ENCODE measurements around the gene DGKZ. TPM values are rescaled to one million over a fixed set of nuclear protein-coding genes. Genes with fewer than 3 reads are reported as not detected.

DGKZ gene
- total and polyA plus RNA-seq, 5 experiments from 2014 or later, result 47.1 to 243 (median 71.0) TPM

GRCh38 chr11:46307785-46308341, 39.4 kb upstream of the DGKZ start:
- DNase-seq (no peak), ATAC-seq (peak; percentile 15 to 43)
- H3K4me3 Mint-ChIP-seq, result no peak overlapping the region
- H3K36me3 Mint-ChIP-seq, result no peaks in the 10 kb centered on the region
- peaks cover 6 to 21% (median 14%) of the 10 kb centered on the region in 4 donors for H3K4me1 Mint-ChIP-seq
- peaks cover 0 to 2% (median 0%) of the 10 kb centered on the region in 5 donors for H3K27me3 Mint-ChIP-seq
- no peak overlapping the region for H3K27ac Mint-ChIP-seq
- POLR2A ChIA-PET, result interaction anchor here (0.6 to 1.7 kb wide), 4 partner anchors 12 to 533 kb away, joined by 3 to 8 read pairs (median 3); no protein-coding TSS in a partner anchor
- no peaks in the 10 kb centered on the region for H3K9me3 Mint-ChIP-seq

- H3K9me3 Mint-ChIP-seq, result no peaks in the 10 kb centered on the region
- H3K4me1 Mint-ChIP-seq, result peaks cover 6 to 21% (median 14%) of the 10 kb centered on the region in 4 donors
- ATAC-seq, result peak; percentile 73 to 97
- H3K27ac Mint-ChIP-seq, result peak overlapping the region in 2 of 10 donors; percentile 40 to 79
- peak overlapping the region in 3 of 10 donors; percentile 30 to 51 (median 40) for H3K4me3 Mint-ChIP-seq
- H3K36me3 Mint-ChIP-seq, result no peaks in the 10 kb centered on the region
- POLR2A ChIA-PET, result interaction anchor here (0.8 to 1.7 kb wide), 4 partner anchors 13 to 71 kb away, joined by 3 to 8 read pairs (median 3); no protein-coding TSS in a partner anchor
- peak; percentile 35 to 81 (median 56) for DNase-seq
- peaks cover 0 to 2% (median 0%) of the 10 kb centered on the region in 5 donors for H3K27me3 Mint-ChIP-seq
These were observed 38.4 kb upstream of the DGKZ start for GRCh38 chr11:46308631-46309419.

GRCh38 chr11:46309814-46310259, 37.4 kb upstream of the DGKZ start:
- Mint-ChIP-seq H3K4me1 (peaks cover 7 to 21% (median 14%) of the 10 kb centered on the region in 4 donors), H3K4me3 (no peak overlapping the region), H3K27ac (peak overlapping the region in 2 of 10 donors; percentile 2 to 50), H3K9me3 (no peaks in the 10 kb centered on the region), H3K27me3 (peaks cover 0 to 2% (median 0%) of the 10 kb centered on the region in 5 donors), H3K36me3 (no peaks in the 10 kb centered on the region)
- POLR2A ChIA-PET, result interaction anchor here (1.0 to 1.4 kb wide), 2 partner anchors 22 to 39 kb away, joined by 3 read pairs; no protein-coding TSS in a partner anchor
- DNase-seq, result no peak
- no peak for ATAC-seq

- H3K4me1 Mint-ChIP-seq, result peaks cover 15 to 31% (median 23%) of the 10 kb centered on the region in 4 donors
- peak overlapping the region in 2 of 10 donors; percentile 47 to 49 for H3K4me3 Mint-ChIP-seq
- peak; percentile 84 to 86 for ATAC-seq
- no peaks in the 10 kb centered on the region for H3K9me3 Mint-ChIP-seq
- H3K27me3 Mint-ChIP-seq, result peaks cover 0 to under 1% (median 0%) of the 10 kb centered on the region in 5 donors
- H3K36me3 Mint-ChIP-seq, result no peaks in the 10 kb centered on the region
- H3K27ac Mint-ChIP-seq, result peak overlapping the region in 5 of 10 donors; percentile 6 to 90 (median 61)
- DNase-seq, result peak; percentile 53 to 87 (median 69)
- POLR2A ChIA-PET, result interaction anchor here (1.4 to 8.7 kb wide), 4 partner anchors 15 to 48 kb away, joined by 3 to 85 read pairs (median 7); no protein-coding TSS in a partner anchor
These were observed 32.1 kb upstream of the DGKZ start for GRCh38 chr11:46315033-46315738.

- ATAC-seq (no peak), DNase-seq (no peak)
- POLR2A ChIA-PET, result interaction anchor here (1.4 to 8.7 kb wide), 3 partner anchors 16 to 47 kb away, joined by 3 to 85 read pairs (median 7); no protein-coding TSS in a partner anchor
- H3K27me3 Mint-ChIP-seq, result no peaks in the 10 kb centered on the region
- peak overlapping the region in 1 of 10 donors; percentile 21 for H3K27ac Mint-ChIP-seq
- H3K4me1 Mint-ChIP-seq, result peaks cover 18 to 36% (median 24%) of the 10 kb centered on the region in 4 donors
- H3K4me3 Mint-ChIP-seq, result no peak overlapping the region
- no peaks in the 10 kb centered on the region for H3K9me3 Mint-ChIP-seq
- H3K36me3 Mint-ChIP-seq, result no peaks in the 10 kb centered on the region
These were observed 31.3 kb upstream of the DGKZ start for GRCh38 chr11:46315783-46316563.

GRCh38 chr11:46319074-46319453, 28.2 kb upstream of the DGKZ start:
- ATAC-seq (no peak), DNase-seq (no peak)
- H3K4me1 Mint-ChIP-seq, result peaks cover 18 to 45% (median 30%) of the 10 kb centered on the region in 4 donors
- no peaks in the 10 kb centered on the region for H3K36me3 Mint-ChIP-seq
- H3K9me3 Mint-ChIP-seq, result no peaks in the 10 kb centered on the region
- no peaks in the 10 kb centered on the region for H3K27me3 Mint-ChIP-seq
- peak overlapping the region in 9 of 10 donors; percentile 36 to 85 (median 68) for H3K4me3 Mint-ChIP-seq
- POLR2A ChIA-PET, result interaction anchor here (0.7 to 8.7 kb wide), 7 partner anchors 8 to 216 kb away, joined by 3 to 85 read pairs (median 4); partner anchors contain the start of gene DGKZ
- peak overlapping the region in 8 of 10 donors; percentile 79 to 94 (median 88) for H3K27ac Mint-ChIP-seq

GRCh38 chr11:46321757-46322156, 25.5 kb upstream of the DGKZ start:
- ATAC-seq (no peak), DNase-seq (no peak)
- no peak overlapping the region for H3K4me3 Mint-ChIP-seq
- peak overlapping the region in 1 of 10 donors; percentile 71 for H3K27ac Mint-ChIP-seq
- no peaks in the 10 kb centered on the region for H3K9me3 Mint-ChIP-seq
- H3K4me1 Mint-ChIP-seq, result peaks cover 17 to 43% (median 30%) of the 10 kb centered on the region in 4 donors
- H3K36me3 Mint-ChIP-seq, result no peaks in the 10 kb centered on the region
- POLR2A ChIA-PET, result interaction anchor here (8.7 kb wide), 1 partner anchor 10 kb away, joined by 85 read pairs; no protein-coding TSS in a partner anchor
- peaks cover 0 to 3% (median 0%) of the 10 kb centered on the region in 5 donors for H3K27me3 Mint-ChIP-seq

- Mint-ChIP-seq H3K36me3 (no peaks in the 10 kb centered on the region), H3K4me3 (no peak overlapping the region), H3K4me1 (peaks cover 21 to 40% (median 32%) of the 10 kb centered on the region in 4 donors), H3K27ac (no peak overlapping the region), H3K9me3 (no peaks in the 10 kb centered on the region), H3K27me3 (peaks cover 0 to 5% (median 0%) of the 10 kb centered on the region in 5 donors)
- POLR2A ChIA-PET, result interaction anchor here (8.7 kb wide), 1 partner anchor 9 kb away, joined by 85 read pairs; no protein-coding TSS in a partner anchor
- no peak for ATAC-seq
- DNase-seq, result no peak
These were observed 24.5 kb upstream of the DGKZ start for GRCh38 chr11:46322759-46323158.

- ATAC-seq (no peak), DNase-seq (no peak)
- POLR2A ChIA-PET, result interaction anchor here (1.6 kb wide), 1 partner anchor 9 kb away, joined by 5 read pairs; no protein-coding TSS in a partner anchor
- H3K4me1 Mint-ChIP-seq, result peaks cover 27 to 49% (median 33%) of the 10 kb centered on the region in 4 donors
- H3K27me3 Mint-ChIP-seq, result peaks cover 0 to 21% (median 0%) of the 10 kb centered on the region in 5 donors
- H3K36me3 Mint-ChIP-seq, result no peaks in the 10 kb centered on the region
- peak overlapping the region in 7 of 10 donors; percentile 1 to 87 (median 66) for H3K27ac Mint-ChIP-seq
- H3K9me3 Mint-ChIP-seq, result no peaks in the 10 kb centered on the region
- no peak overlapping the region for H3K4me3 Mint-ChIP-seq
These were observed 20.3 kb upstream of the DGKZ start for GRCh38 chr11:46326813-46327416.

- ATAC-seq, result no peak
- Mint-ChIP-seq H3K27me3 (peaks cover 0 to 21% (median 0%) of the 10 kb centered on the region in 5 donors), H3K36me3 (no peaks in the 10 kb centered on the region), H3K9me3 (no peaks in the 10 kb centered on the region), H3K4me3 (no peak overlapping the region), H3K4me1 (peaks cover 28 to 49% (median 39%) of the 10 kb centered on the region in 4 donors), H3K27ac (peak overlapping the region in 4 of 10 donors; percentile 53 to 74 (median 66))
- POLR2A ChIA-PET, result interaction anchor here (0.6 to 9.1 kb wide), 4 partner anchors 9 to 967 kb away, joined by 3 to 303 read pairs (median 6); partner anchors contain the start of gene DGKZ
- no peak for DNase-seq
These were observed 19.4 kb upstream of the DGKZ start for GRCh38 chr11:46327829-46328228.

- Mint-ChIP-seq H3K4me3 (peak overlapping the region; percentile 65 to 96 (median 86)), H3K27ac (peak overlapping the region; percentile 71 to 99 (median 96)), H3K27me3 (peaks cover 0 to 23% (median 0%) of the 10 kb centered on the region in 5 donors), H3K4me1 (peaks cover 30 to 67% (median 57%) of the 10 kb centered on the region in 4 donors), H3K9me3 (no peaks in the 10 kb centered on the region), H3K36me3 (no peaks in the 10 kb centered on the region)
- POLR2A ChIA-PET, result interaction anchor here (0.5 to 9.1 kb wide), 5 partner anchors 10 to 30 kb away, joined by 3 to 303 read pairs (median 8); partner anchors contain the start of gene DGKZ
- ATAC-seq, result no peak
- no peak for DNase-seq
These were observed 17.1 kb upstream of the DGKZ start for GRCh38 chr11:46330154-46330553.

Data from naive thymus-derived CD8-positive, alpha-beta T cell (primary cell).